Measurements from ENCODE around the gene AMDHD2. TPM values are rescaled to one million over a fixed set of nuclear protein-coding genes. Genes with fewer than 3 reads are reported as not detected.

AMDHD2 gene
- total RNA-seq, 1 donor from 2014 or later = 90.8 TPM

- DNase-seq = no peak
- no peaks in the 10 kb centered on the region for H3K36me3 Mint-ChIP-seq (ENCODE audit: low read depth)
- no peak for ATAC-seq (ENCODE audit: low read depth)
- CTCF ChIA-PET = interaction anchor here (1.2 kb wide), 1 partner anchor 231 kb away, joined by 3 read pairs; the partner anchor contains the start of gene ECI1
- no peak overlapping the region for H3K4me3 Mint-ChIP-seq
- no peak overlapping the region for H3K27ac Mint-ChIP-seq
- POLR2A ChIA-PET = interaction anchor here (0.6 to 1.2 kb wide), 3 partner anchors 11 to 327 kb away, joined by 3 to 6 read pairs (median 6); partner anchors contain the start of genes NTN3 and TRAF7
- TF ChIP-seq CTCF (IDR thresholded peaks at IDR 0.05) = no peak
- H3K9me3 Mint-ChIP-seq = no peaks in the 10 kb centered on the region
- H3K4me1 Mint-ChIP-seq = peaks cover 23% of the 10 kb centered on the region
- intact Hi-C loops (cut with micrococcal nuclease) = no loop called here
- H3K27me3 Mint-ChIP-seq = no peaks in the 10 kb centered on the region
Observed at GRCh38 chr16:2482708-2483534, 37.2 kb upstream of the AMDHD2 start.

GRCh38 chr16:2483939-2484897, 36.0 kb upstream of the AMDHD2 start:
- Mint-ChIP-seq H3K4me3 (no peak overlapping the region), H3K9me3 (no peaks in the 10 kb centered on the region), H3K27ac (no peak overlapping the region), H3K36me3 (ENCODE audit: low read depth) (no peaks in the 10 kb centered on the region), H3K4me1 (peaks cover 26% of the 10 kb centered on the region), H3K27me3 (no peaks in the 10 kb centered on the region)
- ChIA-PET POLR2A (interaction anchor here (0.8 to 2.6 kb wide), 3 partner anchors 16 to 329 kb away, joined by 3 to 6 read pairs (median 3); partner anchors contain the start of genes CEMP1 and TRAF7), CTCF (interaction anchor here (1.2 kb wide), 1 partner anchor 233 kb away, joined by 3 read pairs; the partner anchor contains the start of gene ECI1)
- DNase-seq (no peak), ATAC-seq (ENCODE audit: low read depth) (no peak)
- TF ChIP-seq CTCF (IDR thresholded peaks at IDR 0.05) = no peak
- intact Hi-C loops (cut with micrococcal nuclease) = no loop called here

- DNase-seq (no peak), ATAC-seq (ENCODE audit: low read depth) (no peak)
- Mint-ChIP-seq H3K4me3 (no peak overlapping the region), H3K36me3 (ENCODE audit: low read depth) (no peaks in the 10 kb centered on the region), H3K27me3 (no peaks in the 10 kb centered on the region), H3K27ac (no peak overlapping the region), H3K4me1 (peaks cover 26% of the 10 kb centered on the region), H3K9me3 (no peaks in the 10 kb centered on the region)
- ChIA-PET CTCF (interaction anchor here (1.1 to 3.1 kb wide), 2 partner anchors 16 to 55 kb away, joined by 3 to 21 read pairs; partner anchors contain the start of gene CCNF), POLR2A (interaction anchor here (0.6 to 2.6 kb wide), 4 partner anchors 17 to 498 kb away, joined by 4 to 11 read pairs (median 8); partner anchors contain the start of genes CCNF and TRAF7)
- intact Hi-C loops (cut with micrococcal nuclease) = loop anchor here (5.0 kb wide), 1 partner anchor 233 kb away; the partner anchor contains the start of gene ECI1
- TF ChIP-seq CTCF (IDR thresholded peaks at IDR 0.05) = no peak
Observed at GRCh38 chr16:2484898-2485508, 35.2 kb upstream of the AMDHD2 start.

- Mint-ChIP-seq H3K27me3 (no peaks in the 10 kb centered on the region), H3K4me1 (peaks cover 26% of the 10 kb centered on the region), H3K9me3 (no peaks in the 10 kb centered on the region), H3K27ac (no peak overlapping the region), H3K36me3 (ENCODE audit: low read depth) (no peaks in the 10 kb centered on the region), H3K4me3 (no peak overlapping the region)
- ChIA-PET CTCF (interaction anchor here (0.9 to 3.1 kb wide), 7 partner anchors 12 to 464 kb away, joined by 3 to 21 read pairs (median 4); partner anchors contain the start of genes CCNF and ECI1), POLR2A (interaction anchor here (0.9 to 2.6 kb wide), 8 partner anchors 11 to 331 kb away, joined by 3 to 14 read pairs (median 4); partner anchors contain the start of genes CCNF, CEMP1, ECI1 and TBC1D24)
- DNase-seq (no peak), ATAC-seq (ENCODE audit: low read depth) (no peak)
- no peak for TF ChIP-seq CTCF (IDR thresholded peaks at IDR 0.05)
- intact Hi-C loops (cut with micrococcal nuclease) = loop anchor here (2.0 to 5.0 kb wide), 2 partner anchors 17 to 234 kb away; partner anchors contain the start of gene ECI1
Observed at GRCh38 chr16:2485811-2486507, 34.2 kb upstream of the AMDHD2 start.
